Measurements from ENCODE around the gene CAPSL.

CAPSL gene

GRCh38 chr5:35884773-35885172 is 53.6 kb downstream of the CAPSL start:
- TF ChIP-seq MAX (IDR thresholded peaks at IDR 0.05) (no peak), TEAD4 (IDR thresholded peaks at IDR 0.05) (no peak), YY1 (IDR thresholded peaks at IDR 0.05; ENCODE audit: low read depth) (no peak)

GRCh38 chr5:35884191-35884769 is 54.1 kb downstream of the CAPSL start:
- TF ChIP-seq RAD21 (IDR thresholded peaks at IDR 0.05; ENCODE audit: low read depth) (no peak), FOXM1 (IDR thresholded peaks at IDR 0.05; ENCODE audit: borderline replicate concordance, low read depth) (no peak), CEBPB (IDR thresholded peaks at IDR 0.05) (no peak), MAX (IDR thresholded peaks at IDR 0.05) (no peak), ZBTB7A (IDR thresholded peaks at IDR 0.05; ENCODE audit: low read depth) (no peak), TCF12 (IDR thresholded peaks at IDR 0.05; ENCODE audit: low read depth) (no peak), NFIC (IDR thresholded peaks at IDR 0.05) (no peak), CREB1 (IDR thresholded peaks at IDR 0.05; ENCODE audit: low read depth) (no peak), TEAD4 (IDR thresholded peaks at IDR 0.05) (no peak)

GRCh38 chr5:35881758-35882157 is 56.7 kb downstream of the CAPSL start:
- TF ChIP-seq RAD21 (IDR thresholded peaks at IDR 0.05; ENCODE audit: low read depth) (no peak), MAX (IDR thresholded peaks at IDR 0.05) (no peak), CEBPB (IDR thresholded peaks at IDR 0.05) (no peak), TCF12 (IDR thresholded peaks at IDR 0.05; ENCODE audit: low read depth) (no peak), TEAD4 (IDR thresholded peaks at IDR 0.05) (no peak), REST (IDR thresholded peaks at IDR 0.05; ENCODE audit: low read depth) (no peak), EGR1 (IDR thresholded peaks at IDR 0.05) (no peak), FOXM1 (IDR thresholded peaks at IDR 0.05; ENCODE audit: borderline replicate concordance, low read depth) (no peak), ZBTB7A (IDR thresholded peaks at IDR 0.05; ENCODE audit: low read depth) (no peak), TAF1 (IDR thresholded peaks at IDR 0.05; ENCODE audit: low read depth) (no peak), YY1 (IDR thresholded peaks at IDR 0.05; ENCODE audit: low read depth) (no peak), CREB1 (IDR thresholded peaks at IDR 0.05; ENCODE audit: low read depth) (no peak), USF1 (IDR thresholded peaks at IDR 0.05) (no peak), NFIC (IDR thresholded peaks at IDR 0.05) (no peak), EP300 (IDR thresholded peaks at IDR 0.05; ENCODE audit: borderline replicate concordance) (no peak)

- TF ChIP-seq TEAD4 (IDR thresholded peaks at IDR 0.05) (no peak), EP300 (IDR thresholded peaks at IDR 0.05; ENCODE audit: borderline replicate concordance) (no peak), YY1 (IDR thresholded peaks at IDR 0.05; ENCODE audit: low read depth) (no peak), TAF1 (IDR thresholded peaks at IDR 0.05; ENCODE audit: low read depth) (no peak), EGR1 (IDR thresholded peaks at IDR 0.05) (no peak), CEBPB (IDR thresholded peaks at IDR 0.05) (no peak), TCF12 (IDR thresholded peaks at IDR 0.05; ENCODE audit: low read depth) (no peak), CREB1 (IDR thresholded peaks at IDR 0.05; ENCODE audit: low read depth) (no peak), ZBTB7A (IDR thresholded peaks at IDR 0.05; ENCODE audit: low read depth) (no peak), RAD21 (IDR thresholded peaks at IDR 0.05; ENCODE audit: low read depth) (no peak), NFIC (IDR thresholded peaks at IDR 0.05) (no peak), USF1 (IDR thresholded peaks at IDR 0.05) (no peak), REST (IDR thresholded peaks at IDR 0.05; ENCODE audit: low read depth) (no peak), FOXM1 (IDR thresholded peaks at IDR 0.05; ENCODE audit: borderline replicate concordance, low read depth) (no peak), MAX (IDR thresholded peaks at IDR 0.05) (no peak)
Observed at GRCh38 chr5:35880156-35880555, 58.3 kb downstream of the CAPSL start.

GRCh38 chr5:35879649-35880048 is 58.8 kb downstream of the CAPSL start:
- TF ChIP-seq MAX (IDR thresholded peaks at IDR 0.05) (no peak), TEAD4 (IDR thresholded peaks at IDR 0.05) (no peak), USF1 (IDR thresholded peaks at IDR 0.05) (no peak), EP300 (IDR thresholded peaks at IDR 0.05; ENCODE audit: borderline replicate concordance) (no peak), EGR1 (IDR thresholded peaks at IDR 0.05) (no peak), NFIC (IDR thresholded peaks at IDR 0.05) (no peak), TAF1 (IDR thresholded peaks at IDR 0.05; ENCODE audit: low read depth) (no peak), TCF12 (IDR thresholded peaks at IDR 0.05; ENCODE audit: low read depth) (no peak), ZBTB7A (IDR thresholded peaks at IDR 0.05; ENCODE audit: low read depth) (no peak), CEBPB (IDR thresholded peaks at IDR 0.05) (no peak), REST (IDR thresholded peaks at IDR 0.05; ENCODE audit: low read depth) (no peak), YY1 (IDR thresholded peaks at IDR 0.05; ENCODE audit: low read depth) (no peak), FOXM1 (IDR thresholded peaks at IDR 0.05; ENCODE audit: borderline replicate concordance, low read depth) (no peak), RAD21 (IDR thresholded peaks at IDR 0.05; ENCODE audit: low read depth) (no peak), CREB1 (IDR thresholded peaks at IDR 0.05; ENCODE audit: low read depth) (no peak)
